ENCODE data around the gene CACTIN.

CACTIN gene

DNA sequence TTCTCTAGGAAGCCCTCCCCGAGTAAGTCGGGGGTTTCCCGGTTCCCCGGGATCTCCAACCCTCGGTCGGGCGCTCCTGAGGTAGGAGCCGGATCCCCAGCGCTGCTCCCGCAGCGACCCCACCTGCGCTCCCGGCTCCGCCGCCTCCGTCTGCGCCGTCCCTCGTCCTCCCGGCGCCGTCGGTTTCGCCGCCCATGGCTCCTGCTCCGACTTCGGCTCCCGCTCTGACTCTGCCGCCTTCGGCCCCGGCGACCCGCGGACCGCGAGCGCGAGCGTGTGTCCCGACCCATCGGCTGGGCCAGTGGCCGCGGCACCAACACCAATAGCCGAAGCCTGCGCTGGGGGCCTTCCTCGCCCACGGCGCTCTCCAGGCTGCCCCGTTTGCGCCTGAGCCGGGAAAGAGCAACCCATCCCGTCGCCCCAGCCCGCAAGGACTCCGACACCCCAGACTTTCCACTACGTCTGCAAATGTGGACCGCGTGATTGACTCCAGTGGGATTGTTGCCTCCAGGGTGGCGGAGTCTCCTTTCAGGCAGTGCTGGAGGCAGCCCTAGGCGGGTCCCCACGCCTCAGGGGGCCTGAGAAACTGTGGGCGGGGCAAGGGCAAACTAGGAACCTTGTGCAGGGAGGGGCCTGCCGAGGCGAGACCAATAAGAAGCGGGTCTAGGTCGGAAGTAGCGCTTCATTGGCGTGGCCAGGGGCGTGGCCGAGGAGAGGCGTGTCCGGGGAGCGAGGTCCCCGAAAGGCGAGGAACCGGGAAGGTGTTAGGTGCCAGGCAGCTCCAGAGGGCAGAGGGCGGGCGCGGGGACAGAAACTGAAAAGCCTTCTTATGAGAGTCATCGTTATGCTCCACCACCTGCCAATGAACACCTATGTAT is at the start of gene CACTIN:
Gene CACTIN (minus strand): TSS at position 318 of the 878 bp plus-strand sequence. CDS start 28 bp downstream, at position 290.
- H4K20me1 ChIP-seq (ENCODE audit: insufficient read depth) = no peaks in the 10 kb centered on the region
- H3K4me1 ChIP-seq (ENCODE audit: low read depth, poor library complexity, severe bottlenecking) = peaks cover 11% of the 10 kb centered on the region
- H3K4me2 ChIP-seq = peak within 1 kb of the TSS; percentile 91

DNA sequence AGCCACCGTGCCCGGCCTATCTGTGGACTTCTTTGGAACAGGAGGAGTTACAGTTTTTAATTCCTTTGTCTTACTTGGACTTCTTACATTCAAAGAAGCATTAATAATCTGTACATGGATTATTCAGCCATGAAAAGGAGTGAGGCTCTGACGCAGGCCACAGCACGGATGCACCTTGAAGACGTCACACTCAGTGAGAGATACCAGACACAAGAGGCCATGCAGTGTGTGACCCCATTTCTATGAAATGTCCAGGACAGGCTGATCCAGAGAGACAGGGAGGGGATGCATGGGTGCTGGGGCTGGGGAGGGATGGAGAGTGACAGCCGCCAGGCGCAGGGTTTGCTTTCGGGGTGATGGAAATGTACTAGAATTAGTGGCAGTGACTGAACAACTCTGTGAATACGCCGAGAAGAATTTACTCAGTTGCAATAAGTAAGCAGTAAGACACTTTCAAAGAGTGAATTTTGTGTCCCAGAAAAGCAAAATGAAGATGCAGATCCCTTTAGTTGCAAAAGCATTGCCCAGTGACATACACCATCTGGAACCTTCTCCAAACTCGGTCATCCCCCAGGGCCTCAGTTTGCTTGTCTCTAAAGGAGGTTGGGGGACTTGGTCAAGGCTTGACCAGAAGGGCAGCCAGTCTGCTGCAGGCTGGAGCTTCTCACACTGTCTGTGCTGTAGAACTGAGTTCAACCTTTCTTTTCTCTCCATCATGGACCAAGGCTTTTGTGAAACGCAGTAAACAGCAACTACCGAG is 48.4 kb upstream of the CACTIN start:
- Histone ChIP-seq H3K36me3 (ENCODE audit: insufficient read depth) (no peaks in the 10 kb centered on the region), H3K27me3 (ENCODE audit: insufficient read depth, low read depth) (no peaks in the 10 kb centered on the region), H2AFZ (ENCODE audit: low read depth) (no peak overlapping the region), H3K9ac (no peak overlapping the region), H3K27ac (no peak overlapping the region), H3K79me2 (ENCODE audit: insufficient read depth, low read depth) (no peaks in the 10 kb centered on the region), H3K4me2 (no peak overlapping the region), H3K4me1 (ENCODE audit: low read depth, poor library complexity, severe bottlenecking) (no peaks in the 10 kb centered on the region), H4K20me1 (ENCODE audit: insufficient read depth) (no peaks in the 10 kb centered on the region), H3K4me3 (IDR thresholded peaks at IDR 0.05; ENCODE audit: insufficient read depth, low read depth, low read length) (no peak overlapping the region)
- TF ChIP-seq, protein P1, sequence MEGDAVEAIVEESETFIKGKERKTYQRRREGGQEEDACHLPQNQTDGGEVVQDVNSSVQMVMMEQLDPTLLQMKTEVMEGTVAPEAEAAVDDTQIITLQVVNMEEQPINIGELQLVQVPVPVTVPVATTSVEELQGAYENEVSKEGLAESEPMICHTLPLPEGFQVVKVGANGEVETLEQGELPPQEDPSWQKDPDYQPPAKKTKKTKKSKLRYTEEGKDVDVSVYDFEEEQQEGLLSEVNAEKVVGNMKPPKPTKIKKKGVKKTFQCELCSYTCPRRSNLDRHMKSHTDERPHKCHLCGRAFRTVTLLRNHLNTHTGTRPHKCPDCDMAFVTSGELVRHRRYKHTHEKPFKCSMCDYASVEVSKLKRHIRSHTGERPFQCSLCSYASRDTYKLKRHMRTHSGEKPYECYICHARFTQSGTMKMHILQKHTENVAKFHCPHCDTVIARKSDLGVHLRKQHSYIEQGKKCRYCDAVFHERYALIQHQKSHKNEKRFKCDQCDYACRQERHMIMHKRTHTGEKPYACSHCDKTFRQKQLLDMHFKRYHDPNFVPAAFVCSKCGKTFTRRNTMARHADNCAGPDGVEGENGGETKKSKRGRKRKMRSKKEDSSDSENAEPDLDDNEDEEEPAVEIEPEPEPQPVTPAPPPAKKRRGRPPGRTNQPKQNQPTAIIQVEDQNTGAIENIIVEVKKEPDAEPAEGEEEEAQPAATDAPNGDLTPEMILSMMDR (conservative IDR thresholded peaks at IDR 0.05; ENCODE audit: low read depth, low read length) = no peak

More for the DNA sequence above, at the start of gene CACTIN:
- TF ChIP-seq, protein P1 (conservative IDR thresholded peaks at IDR 0.05; ENCODE audit: low read depth, low read length) = no peak
- Histone ChIP-seq H2AFZ (ENCODE audit: low read depth) (peak within 1 kb of the TSS; percentile 39), H3K36me3 (ENCODE audit: insufficient read depth) (no peaks in the 10 kb centered on the region), H3K9ac (peak within 1 kb of the TSS; percentile 67; the same call in 1 of the 2 replicates), H3K4me3 (IDR thresholded peaks at IDR 0.05; ENCODE audit: insufficient read depth, low read depth, low read length) (no peak within 1 kb of the TSS), H3K27ac (peak within 1 kb of the TSS; percentile 77), H3K79me2 (ENCODE audit: insufficient read depth, low read depth) (peaks cover 28% of the 10 kb centered on the region), H3K27me3 (ENCODE audit: insufficient read depth, low read depth) (no peaks in the 10 kb centered on the region)

DNA sequence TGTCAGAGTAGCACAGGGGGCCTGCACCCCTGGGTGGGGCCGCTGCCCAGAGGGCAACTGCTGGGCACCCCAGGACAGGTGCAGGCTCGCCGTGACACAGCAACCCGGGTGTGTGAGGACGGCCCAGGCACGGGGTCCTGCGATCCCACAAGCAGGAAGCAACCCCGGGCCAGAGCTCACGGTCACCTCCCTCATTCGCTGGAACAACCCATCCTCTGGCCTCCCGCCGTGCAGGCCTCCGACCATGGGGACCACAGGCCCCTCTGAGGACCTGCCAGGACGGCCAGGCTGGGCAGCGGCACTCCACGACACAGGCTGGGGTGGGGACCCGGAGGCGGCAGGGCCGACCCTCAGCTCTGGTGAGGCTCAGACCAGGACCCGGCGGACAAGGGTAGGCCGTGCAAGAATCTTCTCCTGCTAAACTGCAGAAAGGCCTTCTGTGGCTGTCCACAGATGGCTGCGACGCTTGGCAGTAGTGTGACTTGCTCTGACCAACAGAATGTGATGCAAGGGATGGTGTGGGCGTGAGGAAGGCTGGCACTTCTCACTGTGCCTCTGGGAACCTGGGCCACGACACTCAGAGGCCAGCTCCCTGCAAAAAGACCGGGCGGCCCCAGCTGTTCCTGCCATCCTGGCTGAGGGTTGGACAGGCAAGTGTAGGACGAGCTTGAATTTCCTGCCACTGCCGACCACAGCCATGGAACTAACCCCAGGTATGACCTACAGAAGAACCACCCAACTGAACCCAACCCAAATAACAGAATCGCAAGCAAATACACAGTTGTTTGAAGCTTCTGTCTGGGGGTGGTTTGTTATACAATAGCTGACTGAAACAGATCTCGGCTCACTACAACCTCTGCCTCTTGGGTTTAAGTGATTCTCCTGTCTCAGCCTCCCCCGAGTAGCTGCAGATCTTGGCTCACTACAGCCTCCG is 47.2 kb upstream of the CACTIN start:
- no peak overlapping the region for H3K9ac ChIP-seq
- no peak overlapping the region for H3K27ac ChIP-seq
- no peaks in the 10 kb centered on the region for H3K27me3 ChIP-seq (ENCODE audit: insufficient read depth, low read depth)
- no peak overlapping the region for H3K4me3 ChIP-seq (IDR thresholded peaks at IDR 0.05; ENCODE audit: insufficient read depth, low read depth, low read length)
- no peaks in the 10 kb centered on the region for H3K79me2 ChIP-seq (ENCODE audit: insufficient read depth, low read depth)
- H3K4me1 ChIP-seq (ENCODE audit: low read depth, poor library complexity, severe bottlenecking) = no peaks in the 10 kb centered on the region
- H4K20me1 ChIP-seq (ENCODE audit: insufficient read depth) = no peaks in the 10 kb centered on the region
- H3K36me3 ChIP-seq (ENCODE audit: insufficient read depth) = no peaks in the 10 kb centered on the region
- H2AFZ ChIP-seq (ENCODE audit: low read depth) = no peak overlapping the region
- TF ChIP-seq, protein P1 (conservative IDR thresholded peaks at IDR 0.05; ENCODE audit: low read depth, low read length) = no peak
- H3K4me2 ChIP-seq = no peak overlapping the region

DNA sequence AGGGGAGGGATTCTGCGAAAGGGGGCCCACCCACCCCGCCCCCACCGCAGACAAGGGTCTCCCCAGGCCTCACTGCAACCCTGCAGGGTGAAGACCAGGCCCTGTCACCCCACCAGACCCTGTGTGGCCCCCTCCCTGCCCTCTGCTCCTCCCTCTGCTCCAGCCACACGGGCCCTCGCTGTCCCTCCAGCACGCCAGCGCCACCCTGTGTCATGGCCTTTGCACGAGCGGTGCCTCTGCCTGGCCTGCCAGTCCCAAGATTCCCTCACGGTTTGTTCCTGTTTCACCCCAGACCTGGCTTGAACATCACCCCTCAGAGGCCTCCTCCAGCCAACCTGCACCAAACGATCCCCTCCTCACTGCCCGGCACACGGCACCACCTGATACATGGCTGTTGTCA is 46.4 kb upstream of the CACTIN start:
- Histone ChIP-seq H3K4me3 (IDR thresholded peaks at IDR 0.05; ENCODE audit: insufficient read depth, low read depth, low read length) (no peak overlapping the region), H3K4me2 (no peak overlapping the region), H3K9ac (no peak overlapping the region), H4K20me1 (ENCODE audit: insufficient read depth) (no peaks in the 10 kb centered on the region), H3K36me3 (ENCODE audit: insufficient read depth) (no peaks in the 10 kb centered on the region), H3K27me3 (ENCODE audit: insufficient read depth, low read depth) (no peaks in the 10 kb centered on the region), H3K79me2 (ENCODE audit: insufficient read depth, low read depth) (no peaks in the 10 kb centered on the region), H3K4me1 (ENCODE audit: low read depth, poor library complexity, severe bottlenecking) (no peaks in the 10 kb centered on the region), H3K27ac (no peak overlapping the region), H2AFZ (ENCODE audit: low read depth) (no peak overlapping the region)
- TF ChIP-seq, protein P1 (conservative IDR thresholded peaks at IDR 0.05; ENCODE audit: low read depth, low read length) = no peak
